K562 (cell line): ENCODE measurements around the gene LMLN. TPM values are rescaled to one million over a fixed set of nuclear protein-coding genes. Genes with fewer than 3 reads are reported as not detected.

ENCODE experiments used
- DACH1 ChIP-seq: fragments of 450-650 bp; IDR thresholded peaks from 2 replicates; pipeline ENCODE4 v1.6.1; 2018; ENCODE audit not compliant: partially characterized antibody
- ESRRB ChIP-seq: fragments of 250-450 bp; sonication (Bioruptor Pico); IDR thresholded peaks from 2 replicates; pipeline ENCODE4 v1.5.0; 2020; ENCODE audit warnings: mild to moderate bottlenecking, moderate library complexity, borderline replicate concordance
- NR1H2 ChIP-seq: sonication (generic); formaldehyde crosslinking; IDR thresholded peaks from 2 replicates; pipeline ENCODE4 v1.4.0; 2020; ENCODE audit warnings: mild to moderate bottlenecking, missing genetic modification reagents
- SETDB1 ChIP-seq: IDR thresholded peaks from one replicate; pipeline ENCODE4 v1.6.1; 2012; ENCODE audit warnings: low read length, control low read depth, inconsistent platforms
- SIRT6 ChIP-seq: IDR thresholded peaks from one replicate; pipeline ENCODE4 v1.6.1; 2012; ENCODE audit warnings: low read depth, mild to moderate bottlenecking, control low read depth, inconsistent platforms, low read length, moderate library complexity
- SIX5 ChIP-seq, 2 experiments: IDR thresholded peaks; 2 replicates each; pipeline ENCODE4 v1.6.1; 2011; ENCODE audit warnings: low read length in 2 of 2, borderline replicate concordance in 1 of 2, low read depth in 1 of 2, mild to moderate bottlenecking in 1 of 2, moderate library complexity in 1 of 2; ENCODE audit not compliant: insufficient read depth in 1 of 2
- SMARCA5 ChIP-seq: fragments of 450-650 bp; IDR thresholded peaks from 2 replicates; pipeline ENCODE4 v1.6.1; 2016
- XRCC3 ChIP-seq: fragments of 450-650 bp; IDR thresholded peaks from 2 replicates; pipeline ENCODE4 v1.6.1; 2017; ENCODE audit warnings: mild to moderate bottlenecking, moderate library complexity
- YY1 ChIP-seq, 3 experiments: IDR thresholded peaks; 2 replicates each; pipeline ENCODE4 v1.6.1; 2011; ENCODE audit warnings: low read length in 2 of 3, mild to moderate bottlenecking in 2 of 3, moderate library complexity in 2 of 3, borderline replicate concordance in 1 of 3, control low read depth in 1 of 3, low read depth in 1 of 3; ENCODE audit not compliant: insufficient read depth in 3 of 3, insufficient replicate concordance in 2 of 3, control insufficient read depth in 1 of 3, insufficient read length in 1 of 3; ENCODE audit errors: extremely low read depth in 1 of 3
- ZNF318 ChIP-seq, 2 experiments: fragments of 450-650 bp; IDR thresholded peaks; 2 replicates each; pipeline ENCODE4 v1.6.1; 2016; ENCODE audit warnings: mild to moderate bottlenecking in 2 of 2, borderline replicate concordance in 1 of 2, low read depth in 1 of 2, moderate library complexity in 1 of 2
- polyA plus RNA-seq, 8 experiments: library from polyadenylated mRNA; depleted of rRNA in 4 of 8; stranded (reverse) in 5 of 8; unstranded in 3 of 8; fragments of >200 nt; fragmentation: Nextera tagmentation in 2 of 8; fragmentation: Illumina TruSeq in 1 of 8; extraction: Ambion mirVana in 2 of 8; extraction: Trizol in 1 of 8; gene quantifications; 2 replicates each; pipeline versions ENCODE4 v1.2.1 to v1.2.3, GENCODE V29; 2011 to 2014; ENCODE audit warnings: inconsistent platforms in 1 of 8, missing spikeins in 1 of 8
- total RNA-seq, 7 experiments: library from RNA; depleted of rRNA in 6 of 7; stranded (reverse); fragments of >200 nt in 6 of 7; fragmentation: Illumina TruSeq in 2 of 7; extraction: Trizol in 2 of 7; gene quantifications; 2 replicates each; pipeline versions ENCODE4 v1.2.1 to v1.2.3, GENCODE V29; 2011 to 2021; ENCODE audit warnings: low replicate concordance in 1 of 7
- TF ChIP-seq, protein P1 (sequence below): fragments of 450-650 bp; IDR thresholded peaks from 2 replicates; pipeline ENCODE4 v1.6.1; 2016
- TF ChIP-seq, protein P2 (sequence below), 2 experiments: fragments of 450-650 bp in 1 of 2; sonication (generic) in 1 of 2; formaldehyde crosslinking in 1 of 2; IDR thresholded peaks in 1 of 2; conservative IDR thresholded peaks in 1 of 2; 2 replicates each; pipeline versions ENCODE4 v1.6.1 to v1.8.1; 2016 to 2023; ENCODE audit warnings: mild to moderate bottlenecking in 2 of 2, moderate library complexity in 2 of 2, inconsistent platforms in 1 of 2, missing genetic modification reagents in 1 of 2
- TF ChIP-seq, protein P3 (sequence below), 2 experiments: fragments of 250-450 bp in 1 of 2; fragments of 450-650 bp in 1 of 2; sonication (Bioruptor Pico) in 1 of 2; IDR thresholded peaks; 2 replicates each; pipeline versions ENCODE4 v1.6.1 to v1.8.0; 2016 to 2021; ENCODE audit warnings: mild to moderate bottlenecking in 2 of 2, moderate library complexity in 2 of 2, missing compliant biosample characterization in 1 of 2, missing genetic modification characterization in 1 of 2

The LMLN gene
- total and polyA plus RNA-seq, 9 of the 15 experiments (the other 6 are each of a cell fraction or from before 2014, with no cell fraction given) = 2.2 to 15.9 (median 6.9) TPM

DNA sequence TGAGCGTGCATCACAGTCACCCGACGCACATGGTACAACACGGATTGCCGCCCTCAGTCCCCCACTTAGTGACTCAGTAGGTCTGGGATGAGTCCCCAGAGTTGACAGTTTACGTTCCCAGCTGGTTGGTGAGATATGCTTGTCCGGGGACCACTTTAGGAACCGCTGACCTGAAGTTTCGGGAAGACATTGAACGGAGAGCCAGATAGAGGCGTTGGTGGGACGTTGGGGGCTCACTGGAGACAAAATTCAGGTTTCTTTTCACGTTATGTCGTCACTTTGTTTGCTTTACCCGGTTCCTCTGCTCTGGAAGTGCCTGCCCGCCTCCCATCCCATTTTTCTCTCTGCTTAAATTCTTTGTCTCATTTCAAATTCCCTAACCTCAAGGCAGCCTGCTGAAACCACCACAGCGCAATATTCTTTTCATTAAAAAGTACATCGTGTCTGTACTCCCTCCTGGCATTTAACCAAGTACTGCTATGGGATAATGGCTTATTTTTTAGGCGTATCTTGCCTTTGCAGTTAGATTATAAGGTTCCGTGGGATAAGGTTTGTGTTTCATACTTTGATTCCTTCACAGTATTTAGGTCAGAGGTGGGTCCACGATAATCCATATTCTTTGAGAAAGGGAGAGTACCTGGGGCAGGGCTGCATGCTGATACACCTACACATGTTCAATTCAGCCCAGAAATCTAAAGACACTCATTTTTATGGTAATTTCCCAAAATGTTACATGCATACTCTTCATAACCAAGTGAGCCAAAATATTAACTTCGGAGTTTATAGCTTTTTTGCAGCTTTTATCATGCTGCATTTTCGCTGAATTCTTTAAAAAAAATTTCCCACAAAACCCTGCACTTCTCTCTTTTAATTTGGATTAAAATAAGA, 921 bp downstream of the LMLN start (continued):
- TF ChIP-seq ZNF318 (IDR thresholded peaks at IDR 0.05; ENCODE audit: borderline replicate concordance in 1 of 2, low read depth in 1 of 2) = 0 out of 4 replicates have a peak, but pooled peaks of 1 of the 2 experiments have one; percentile 74
- TF ChIP-seq, protein P1, sequence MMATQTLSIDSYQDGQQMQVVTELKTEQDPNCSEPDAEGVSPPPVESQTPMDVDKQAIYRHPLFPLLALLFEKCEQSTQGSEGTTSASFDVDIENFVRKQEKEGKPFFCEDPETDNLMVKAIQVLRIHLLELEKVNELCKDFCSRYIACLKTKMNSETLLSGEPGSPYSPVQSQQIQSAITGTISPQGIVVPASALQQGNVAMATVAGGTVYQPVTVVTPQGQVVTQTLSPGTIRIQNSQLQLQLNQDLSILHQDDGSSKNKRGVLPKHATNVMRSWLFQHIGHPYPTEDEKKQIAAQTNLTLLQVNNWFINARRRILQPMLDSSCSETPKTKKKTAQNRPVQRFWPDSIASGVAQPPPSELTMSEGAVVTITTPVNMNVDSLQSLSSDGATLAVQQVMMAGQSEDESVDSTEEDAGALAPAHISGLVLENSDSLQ = no peak
- TF ChIP-seq, protein P2, sequence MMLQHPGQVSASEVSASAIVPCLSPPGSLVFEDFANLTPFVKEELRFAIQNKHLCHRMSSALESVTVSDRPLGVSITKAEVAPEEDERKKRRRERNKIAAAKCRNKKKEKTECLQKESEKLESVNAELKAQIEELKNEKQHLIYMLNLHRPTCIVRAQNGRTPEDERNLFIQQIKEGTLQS (IDR thresholded peaks at IDR 0.05) = peak; percentile 54; the same call in 1 of the 2 replicates
- TF ChIP-seq, protein P2 (CRISPR knock-in tag; conservative IDR thresholded peaks at IDR 0.05) = no peak
- TF ChIP-seq XRCC3 = no peak
- TF ChIP-seq, protein P3, sequence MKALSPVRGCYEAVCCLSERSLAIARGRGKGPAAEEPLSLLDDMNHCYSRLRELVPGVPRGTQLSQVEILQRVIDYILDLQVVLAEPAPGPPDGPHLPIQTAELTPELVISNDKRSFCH (CRISPR knock-in tag; IDR thresholded peaks at IDR 0.05) = no peak
- TF ChIP-seq, protein P3 (tag; IDR thresholded peaks at IDR 0.05) = no peak
- TF ChIP-seq NR1H2 (CRISPR knock-in tag) = no peak
- TF ChIP-seq DACH1 = peak; percentile 49
- no peak for TF ChIP-seq SMARCA5
- TF ChIP-seq SETDB1 = no peak
- peak in 1 of 3 experiments; percentile 39 for TF ChIP-seq YY1 (IDR thresholded peaks at IDR 0.05; ENCODE audit: borderline replicate concordance in 1 of 3, control insufficient read depth in 1 of 3, extremely low read depth in 1 of 3, insufficient read depth in 3 of 3, insufficient read length in 1 of 3, insufficient replicate concordance in 2 of 3, low read depth in 1 of 3, low read length in 2 of 3)
- TF ChIP-seq SIRT6 = no peak
- no peak for TF ChIP-seq SIX5 (IDR thresholded peaks at IDR 0.05; ENCODE audit: borderline replicate concordance in 1 of 2, insufficient read depth in 1 of 2, low read depth in 1 of 2, low read length in 2 of 2)
- no peak for TF ChIP-seq ESRRB (CRISPR knock-in tag)
